Mesenchymal stem cell (in vitro differentiated cells and primary cell): Measurements from ENCODE around the gene RIPPLY2. TPM values are rescaled to one million over a fixed set of nuclear protein-coding genes. Genes with fewer than 3 reads are reported as not detected.
A peak's percentile ranks its signal among the peaks of the same experiment; 100 is the strongest.
"Not testable (repeated sequence)": the region's sequence is repeated elsewhere in the genome, so short reads cannot be mapped to it uniquely, and the experiment has no call there.

ENCODE experiments used
- DNase-seq: peaks from one replicate; pipeline ENCODE4 v3.0.0-alpha.2; 2013
- H2AFZ ChIP-seq: one replicate; pipeline ENCODE4 v1.6.1; 2013; ENCODE audit warnings: low read depth, mild to moderate bottlenecking, control low read depth, inconsistent platforms, low read length, moderate library complexity
- H2AK5ac ChIP-seq: 2 replicates; pipeline ENCODE4 v1.6.1; 2013; ENCODE audit warnings: low read length, moderate library complexity, mild to moderate bottlenecking, inconsistent platforms; ENCODE audit not compliant: severe bottlenecking
- H2BK120ac ChIP-seq: one replicate; pipeline ENCODE4 v1.6.1; 2013; ENCODE audit warnings: low read depth, mild to moderate bottlenecking, inconsistent platforms, low read length, moderate library complexity
- H2BK12ac ChIP-seq, 2 experiments: one replicate each; pipeline ENCODE4 v1.6.1; 2013; ENCODE audit warnings: inconsistent platforms in 2 of 2, low read length in 2 of 2, mild to moderate bottlenecking in 2 of 2, moderate library complexity in 2 of 2, control low read depth in 1 of 2
- H2BK15ac ChIP-seq: one replicate; pipeline ENCODE4 v1.6.1; 2013; ENCODE audit warnings: mild to moderate bottlenecking, low read depth, inconsistent platforms; ENCODE audit not compliant: poor library complexity, severe bottlenecking
- H2BK5ac ChIP-seq: 2 replicates; pipeline ENCODE4 v1.6.1; 2013; ENCODE audit warnings: low read depth, mild to moderate bottlenecking, low read length, control low read depth, inconsistent platforms; ENCODE audit not compliant: poor library complexity, severe bottlenecking
- H3K14ac ChIP-seq, 2 experiments: one replicate each; pipeline ENCODE4 v1.6.1; 2013; ENCODE audit warnings: inconsistent platforms in 2 of 2, low read length in 2 of 2, control low read depth in 1 of 2, mild to moderate bottlenecking in 1 of 2, moderate library complexity in 1 of 2
- H3K18ac ChIP-seq, 2 experiments: one replicate each; pipeline ENCODE4 v1.6.1; 2013; ENCODE audit warnings: inconsistent platforms in 2 of 2, low read length in 2 of 2, control low read depth in 1 of 2, low read depth in 1 of 2, mild to moderate bottlenecking in 1 of 2
- H3K23ac ChIP-seq, 2 experiments: one replicate each; pipeline ENCODE4 v1.6.1; 2013; ENCODE audit warnings: inconsistent platforms in 2 of 2, low read length in 2 of 2, mild to moderate bottlenecking in 2 of 2, moderate library complexity in 2 of 2, control low read depth in 1 of 2
- H3K27ac ChIP-seq: 2 replicates; pipeline ENCODE4 v1.5.1; 2013; ENCODE audit warnings: mild to moderate bottlenecking, moderate library complexity, low read length, control low read depth, inconsistent platforms; ENCODE audit not compliant: poor library complexity, severe bottlenecking
- H3K27me3 ChIP-seq, 2 experiments: 2 replicates each; pipeline versions ENCODE4 v1.6.1 to v1.7.0; 2013; ENCODE audit warnings: low read length in 2 of 2, mild to moderate bottlenecking in 2 of 2, moderate library complexity in 2 of 2, control low read depth in 1 of 2, inconsistent platforms in 1 of 2; ENCODE audit not compliant: control insufficient read depth in 1 of 2, insufficient read depth in 1 of 2
- H3K36me3 ChIP-seq, 2 experiments: 2 replicates each; pipeline versions ENCODE4 v1.6.1 to v1.7.0; 2013; ENCODE audit warnings: low read length in 2 of 2, control low read depth in 1 of 2, inconsistent platforms in 1 of 2, low read depth in 1 of 2, mild to moderate bottlenecking in 1 of 2; ENCODE audit not compliant: insufficient read depth in 2 of 2, control insufficient read depth in 1 of 2
- H3K4ac ChIP-seq, 2 experiments: one replicate each; pipeline ENCODE4 v1.6.1; 2013; ENCODE audit warnings: inconsistent platforms in 2 of 2, low read length in 2 of 2, mild to moderate bottlenecking in 2 of 2, moderate library complexity in 2 of 2, control low read depth in 1 of 2, low read depth in 1 of 2
- H3K4me1 ChIP-seq: 2 replicates; pipeline ENCODE4 v1.6.1; 2013; ENCODE audit warnings: low read depth, low read length, control low read depth; ENCODE audit not compliant: control insufficient read depth, insufficient read depth
- H3K4me2 ChIP-seq: 2 replicates; pipeline ENCODE4 v1.6.1; 2013; ENCODE audit warnings: low read length, mild to moderate bottlenecking, inconsistent platforms; ENCODE audit not compliant: poor library complexity, severe bottlenecking
- H3K4me3 ChIP-seq, 2 experiments: 2 replicates each; pipeline versions ENCODE4 v1.5.1 to v1.7.0; 2013; ENCODE audit warnings: low read length in 2 of 2, mild to moderate bottlenecking in 2 of 2, control low read depth in 1 of 2, low read depth in 1 of 2; ENCODE audit not compliant: insufficient read depth in 1 of 2
- H3K79me1 ChIP-seq: replicated peaks from 2 replicates; pipeline ENCODE4 v1.6.1; 2013; ENCODE audit warnings: mild to moderate bottlenecking, control low read depth, low read length, inconsistent platforms; ENCODE audit not compliant: poor library complexity, severe bottlenecking
- H3K9ac ChIP-seq: 2 replicates; pipeline ENCODE4 v1.7.0; 2013; ENCODE audit warnings: mild to moderate bottlenecking, low read length, moderate library complexity
- H3K9me3 ChIP-seq: 2 replicates; pipeline ENCODE4 v1.7.0; 2013; ENCODE audit warnings: mild to moderate bottlenecking, low read length; ENCODE audit not compliant: control insufficient read depth
- H4K8ac ChIP-seq: one replicate; pipeline ENCODE4 v1.6.1; 2013; ENCODE audit warnings: inconsistent platforms, mild to moderate bottlenecking, low read length, moderate library complexity
- H4K91ac ChIP-seq: one replicate; pipeline ENCODE4 v1.6.1; 2013; ENCODE audit warnings: mild to moderate bottlenecking, low read length, inconsistent platforms
- WGBS: methylation state at CpG from one replicate; pipeline ENCODE4 v1.1.7; 2013; ENCODE audit warnings: mixed read lengths; 5-methylcytosine and 5-hydroxymethylcytosine counted together
- polyA plus RNA-seq, 2 experiments: library from polyadenylated mRNA; stranded (reverse); fragments of 200-250 nt; gene quantifications; one replicate each; pipeline ENCODE4 v1.2.3, GENCODE V29; 2013

The RIPPLY2 gene, protein sequence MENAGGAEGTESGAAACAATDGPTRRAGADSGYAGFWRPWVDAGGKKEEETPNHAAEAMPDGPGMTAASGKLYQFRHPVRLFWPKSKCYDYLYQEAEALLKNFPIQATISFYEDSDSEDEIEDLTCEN
- polyA plus RNA-seq (2013, experiment 1 of 2) = not detected
- polyA plus RNA-seq (2013, experiment 2 of 2) = not detected

- Histone ChIP-seq H3K18ac (no peak within 1 kb of the TSS), H2BK12ac (no peak within 1 kb of the TSS), H3K4me2 (peak within 1 kb of the TSS; percentile 88), H3K4ac (no peak within 1 kb of the TSS), H3K9ac (peak within 1 kb of the TSS; percentile 37), H3K4me3 (peak within 1 kb of the TSS; percentile 59 to 77), H2BK120ac (no peak within 1 kb of the TSS), H2AK5ac (no peak within 1 kb of the TSS), H2BK5ac (no peak within 1 kb of the TSS), H3K14ac (no peak within 1 kb of the TSS), H4K91ac (no peak within 1 kb of the TSS), H2AFZ (peak within 1 kb of the TSS; percentile 75), H3K79me1 (no peaks in the 10 kb centered on the region), H4K8ac (no peak within 1 kb of the TSS), H3K4me1 (peaks cover 13% of the 10 kb centered on the region), H3K9me3 (no peaks in the 10 kb centered on the region), H3K23ac (no peak within 1 kb of the TSS), H2BK15ac (no peak within 1 kb of the TSS), H3K27me3 (peaks cover 34 to 51% of the 10 kb centered on the region in 2 experiments), H3K27ac (no peak within 1 kb of the TSS), H3K36me3 (peaks cover 0 to 3% of the 10 kb centered on the region in 2 experiments)
- peak; percentile 44 for DNase-seq
- WGBS = 1% methylated on average over 61 of the region's 81 CpGs
These were observed at the start of gene RIPPLY2 for GRCh38 chr6:83853178-83854000. Gene RIPPLY2 (plus strand): TSS chr6:83853360. CDS start chr6:83853417, 57 bp downstream.

GRCh38 chr6:83803492-83803891 lies 49.7 kb upstream of the RIPPLY2 start:
- H2AK5ac ChIP-seq, DNase-seq, H2BK15ac ChIP-seq, H2BK5ac ChIP-seq, H3K27ac ChIP-seq, H4K8ac ChIP-seq, H3K4ac ChIP-seq, H2BK12ac ChIP-seq, H3K18ac ChIP-seq, H2BK120ac ChIP-seq, H2AFZ ChIP-seq, H3K4me1 ChIP-seq, H3K4me3 ChIP-seq, H3K79me1 ChIP-seq, H3K14ac ChIP-seq, H4K91ac ChIP-seq, H3K4me2 ChIP-seq, H3K27me3 ChIP-seq, H3K9ac ChIP-seq, H3K23ac ChIP-seq, H3K36me3 ChIP-seq, H3K9me3 ChIP-seq: not testable (repeated sequence)
- WGBS = 95% methylated on average over 11 of the region's 21 CpGs

- no peak overlapping the region for H4K91ac ChIP-seq
These were observed 48.3 kb upstream of the RIPPLY2 start for GRCh38 chr6:83804886-83805285.

DNA sequence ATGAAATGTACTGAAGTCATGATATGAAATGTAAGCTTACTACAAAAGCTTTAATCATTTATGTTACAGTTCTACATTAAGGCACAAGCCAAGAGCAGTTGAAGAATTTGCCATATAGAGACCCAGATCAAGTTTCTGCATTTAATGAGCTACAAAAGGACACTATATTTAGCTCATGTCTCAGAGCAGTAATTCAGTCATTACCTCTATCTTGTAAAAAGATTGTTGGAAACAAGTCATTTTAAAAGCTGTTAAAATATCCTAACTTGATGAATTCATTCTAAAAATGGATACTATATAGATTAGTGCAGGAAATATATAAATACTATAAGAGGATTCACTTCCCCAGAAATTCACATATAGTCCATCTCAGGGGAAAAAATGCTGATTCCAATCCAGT lies 45.2 kb upstream of the RIPPLY2 start:
- H3K23ac ChIP-seq = no peak overlapping the region
- no peak overlapping the region for H2AFZ ChIP-seq
- H4K91ac ChIP-seq = no peak overlapping the region
- H3K36me3 ChIP-seq = no peaks in the 10 kb centered on the region
- no peak overlapping the region for H3K4me2 ChIP-seq
- no peak overlapping the region for H3K18ac ChIP-seq
- H2BK5ac ChIP-seq = no peak overlapping the region
- H3K27ac ChIP-seq = no peak overlapping the region
- no peaks in the 10 kb centered on the region for H3K27me3 ChIP-seq
- H3K79me1 ChIP-seq = no peaks in the 10 kb centered on the region
- H2AK5ac ChIP-seq = no peak overlapping the region
- DNase-seq = no peak
- H2BK12ac ChIP-seq = no peak overlapping the region
- H3K14ac ChIP-seq = no peak overlapping the region
- H3K4me3 ChIP-seq = no peak overlapping the region
- no peak overlapping the region for H2BK15ac ChIP-seq
- no peak overlapping the region for H3K4ac ChIP-seq
- no peak overlapping the region for H4K8ac ChIP-seq
- no peak overlapping the region for H3K9ac ChIP-seq
- H2BK120ac ChIP-seq = no peak overlapping the region
- H3K9me3 ChIP-seq = no peaks in the 10 kb centered on the region
- no peaks in the 10 kb centered on the region for H3K4me1 ChIP-seq

More at GRCh38 chr6:83804886-83805285, 48.3 kb upstream of the RIPPLY2 start:
- no peak overlapping the region for H2AK5ac ChIP-seq
- H4K8ac ChIP-seq = no peak overlapping the region
- no peaks in the 10 kb centered on the region for H3K27me3 ChIP-seq
- H2BK5ac ChIP-seq = no peak overlapping the region
- H3K23ac ChIP-seq = no peak overlapping the region
- no peaks in the 10 kb centered on the region for H3K79me1 ChIP-seq
- H3K4me2 ChIP-seq = no peak overlapping the region
- H3K4ac ChIP-seq = no peak overlapping the region
- no peak overlapping the region for H3K9ac ChIP-seq
- H3K9me3 ChIP-seq = no peaks in the 10 kb centered on the region
- no peak overlapping the region for H2BK120ac ChIP-seq
- H3K18ac ChIP-seq = no peak overlapping the region
- H3K4me1 ChIP-seq = no peaks in the 10 kb centered on the region
- H3K14ac ChIP-seq = no peak overlapping the region
- no peaks in the 10 kb centered on the region for H3K36me3 ChIP-seq
- no peak for DNase-seq
- no peak overlapping the region for H2BK15ac ChIP-seq
- no peak overlapping the region for H3K27ac ChIP-seq
- no peak overlapping the region for H3K4me3 ChIP-seq
- no peak overlapping the region for H2AFZ ChIP-seq
- no peak overlapping the region for H2BK12ac ChIP-seq
